ENCODE data around the gene CNPY3. TPM values are rescaled to one million over a fixed set of nuclear protein-coding genes. Genes with fewer than 3 reads are reported as not detected.

Gene CNPY3
- total and polyA plus RNA-seq, 2 of the 13 experiments (the other 11 are each of a cell fraction or from before 2014, with no cell fraction given): 42.3 to 60.2 TPM

- TF ChIP-seq ZNF256 (CRISPR knock-in tag; conservative IDR thresholded peaks at IDR 0.05) (peak; percentile 67; the same call in 1 of the 2 replicates), ZNF446 (CRISPR knock-in tag; IDR thresholded peaks at IDR 0.05) (peak; percentile 59), CC2D1A (CRISPR knock-in tag; IDR thresholded peaks at IDR 0.05) (0 out of 2 replicates have a peak, but pooled peaks have one; percentile 23), SMAD3 (CRISPR knock-in tag; IDR thresholded peaks at IDR 0.05) (peak; percentile 22; the same call in 1 of the 2 replicates), POGZ (CRISPR knock-in tag; IDR thresholded peaks at IDR 0.05) (peak; percentile 58), KLF15 (CRISPR knock-in tag; IDR thresholded peaks at IDR 0.05; ENCODE audit: borderline replicate concordance) (peak; percentile 69; the same call in 1 of the 2 replicates), PHF8 (CRISPR knock-in tag; IDR thresholded peaks at IDR 0.05) (peak; percentile 89), ZNF589 (CRISPR knock-in tag; conservative IDR thresholded peaks at IDR 0.05) (no peak), SOX6 (IDR thresholded peaks at IDR 0.05) (no peak), SOX6 (CRISPR knock-in tag; IDR thresholded peaks at IDR 0.05) (peak; percentile 65), PHF5A (CRISPR knock-in tag; IDR thresholded peaks at IDR 0.05; ENCODE audit: low read depth, unreplicated experiment) (peak; percentile 72), ATF1 (CRISPR knock-in tag; IDR thresholded peaks at IDR 0.05) (peak; percentile 61; the same call in 1 of the 2 replicates), SIX1 (CRISPR knock-in tag; IDR thresholded peaks at IDR 0.05; ENCODE audit: borderline replicate concordance) (peak; percentile 12; the same call in 1 of the 2 replicates), REPIN1 (CRISPR knock-in tag; IDR thresholded peaks at IDR 0.05; ENCODE audit: borderline replicate concordance, low read depth) (peak; percentile 90), SALL1 (CRISPR knock-in tag; IDR thresholded peaks at IDR 0.05) (peak; percentile 54), ZNF598 (CRISPR knock-in tag; IDR thresholded peaks at IDR 0.05; ENCODE audit: borderline replicate concordance) (no peak), NFKB2 (CRISPR knock-in tag; IDR thresholded peaks at IDR 0.05; ENCODE audit: borderline replicate concordance) (peak; percentile 92; the same call in 1 of the 2 replicates), ZNF572 (CRISPR knock-in tag; IDR thresholded peaks at IDR 0.05) (peak; percentile 88; the same call in 1 of the 2 replicates), NFYC (CRISPR knock-in tag; IDR thresholded peaks at IDR 0.05) (peak; percentile 90), HNF4A (CRISPR knock-in tag; IDR thresholded peaks at IDR 0.05) (peak; percentile 33), IRX3 (CRISPR knock-in tag; IDR thresholded peaks at IDR 0.05; ENCODE audit: borderline replicate concordance, low read depth) (0 out of 2 replicates have a peak, but pooled peaks have one; percentile 65), ZNF235 (CRISPR knock-in tag; IDR thresholded peaks at IDR 0.05; ENCODE audit: borderline replicate concordance) (peak; percentile 90; the same call in 1 of the 2 replicates), ZNF430 (CRISPR knock-in tag; IDR thresholded peaks at IDR 0.05) (peak; percentile 24; the same call in 1 of the 2 replicates), ZNF781 (CRISPR knock-in tag; IDR thresholded peaks at IDR 0.05; ENCODE audit: borderline replicate concordance, not compliant biosample characterization) (peak; percentile 69), SETDB1 (CRISPR knock-in tag; IDR thresholded peaks at IDR 0.05; ENCODE audit: borderline replicate concordance) (no peak), MAFG (CRISPR knock-in tag; IDR thresholded peaks at IDR 0.05) (no peak), ZNF143 (CRISPR knock-in tag; IDR thresholded peaks at IDR 0.05) (0 out of 2 replicates have a peak, but pooled peaks have one; percentile 33), ZKSCAN8 (CRISPR knock-in tag; IDR thresholded peaks at IDR 0.05; ENCODE audit: borderline replicate concordance) (0 out of 2 replicates have a peak, but pooled peaks have one; percentile 13)
- TF ChIP-seq, protein P1, sequence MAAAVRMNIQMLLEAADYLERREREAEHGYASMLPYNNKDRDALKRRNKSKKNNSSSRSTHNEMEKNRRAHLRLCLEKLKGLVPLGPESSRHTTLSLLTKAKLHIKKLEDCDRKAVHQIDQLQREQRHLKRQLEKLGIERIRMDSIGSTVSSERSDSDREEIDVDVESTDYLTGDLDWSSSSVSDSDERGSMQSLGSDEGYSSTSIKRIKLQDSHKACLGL (CRISPR knock-in tag; IDR thresholded peaks at IDR 0.05): peak; percentile 37; the same call in 1 of the 2 replicates
- TF ChIP-seq, protein P2, sequence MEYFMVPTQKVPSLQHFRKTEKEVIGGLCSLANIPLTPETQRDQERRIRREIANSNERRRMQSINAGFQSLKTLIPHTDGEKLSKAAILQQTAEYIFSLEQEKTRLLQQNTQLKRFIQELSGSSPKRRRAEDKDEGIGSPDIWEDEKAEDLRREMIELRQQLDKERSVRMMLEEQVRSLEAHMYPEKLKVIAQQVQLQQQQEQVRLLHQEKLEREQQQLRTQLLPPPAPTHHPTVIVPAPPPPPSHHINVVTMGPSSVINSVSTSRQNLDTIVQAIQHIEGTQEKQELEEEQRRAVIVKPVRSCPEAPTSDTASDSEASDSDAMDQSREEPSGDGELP (IDR thresholded peaks at IDR 0.05; ENCODE audit: borderline replicate concordance, low read depth): no peak; the same call in 1 of the 2 replicates
Measured at GRCh38 chr6:42984001-42984923, 55.0 kb downstream of the CNPY3 start, which contains the start of gene PPP2R5D (continued).
